Esophagus squamous epithelium (tissue), 5 donors: ENCODE measurements around the gene GARNL3. TPM values are rescaled to one million over a fixed set of nuclear protein-coding genes. Genes with fewer than 3 reads are reported as not detected.

Experiments
- DNase-seq: peaks from one replicate; lab custom pipeline; 2025; lab: John Stamatoyannopoulos, UW
- H3K27ac ChIP-seq, 4 donors: fragments of 200-600 bp; sonication (generic); one replicate each; pipeline ENCODE4 v1.5.1; 2016 to 2019; ENCODE audit warnings: mild to moderate bottlenecking in 1 of 4
- H3K27me3 ChIP-seq, 4 donors: fragments of 200-600 bp; sonication (generic); 1 replicate in 3 of 4; 2 replicates in 1 of 4; pipeline versions ENCODE4 v1.5.1 to v1.6.0; 2017 to 2021; ENCODE audit warnings: antibody characterized with exemption in 1 of 4
- H3K36me3 ChIP-seq, 3 donors: fragments of 200-600 bp; sonication (generic); one replicate each; pipeline ENCODE4 v1.5.1; 2016 to 2019
- H3K4me1 ChIP-seq, 3 donors: fragments of 200-600 bp; sonication (generic); one replicate each; pipeline ENCODE4 v1.5.1; 2017 to 2019
- H3K4me3 ChIP-seq, 4 donors: fragments of 200-600 bp; sonication (generic); 1 replicate in 3 of 4; 2 replicates in 1 of 4; pipeline ENCODE4 v1.5.1; 2016 to 2019; ENCODE audit warnings: mild to moderate bottlenecking in 2 of 4, moderate library complexity in 1 of 4
- H3K9me3 ChIP-seq, 3 donors: fragments of 200-600 bp; sonication (generic); one replicate each; pipeline ENCODE4 v1.5.1; 2016 to 2019
- POLR2A ChIP-seq, 4 donors: fragments of 450-650 bp; IDR thresholded peaks; one replicate each; pipeline ENCODE4 v1.6.1; 2017; ENCODE audit warnings: antibody characterized with exemption in 4 of 4, mild to moderate bottlenecking in 4 of 4, moderate library complexity in 3 of 4
- WGBS, 2 donors: methylation state at CpG; one replicate each; pipeline ENCODE4 v1.1.5; 2018; 5-methylcytosine and 5-hydroxymethylcytosine counted together
- intact Hi-C: fragments of 100-400 bp; cut with DNase I; formaldehyde crosslinking; loops from one replicate; pipeline ENCODE4 v1.15.0; 2022
- total RNA-seq, 4 donors: library from RNA; depleted of rRNA; stranded (reverse); fragments of >200 nt; gene quantifications; one replicate each; pipeline ENCODE4 v1.1.0, GENCODE V29; 2016
- TF ChIP-seq, protein P1 (sequence below), 6 experiments: fragments of 450-650 bp in 4 of 6; fragments of 200-600 bp in 2 of 6; sonication (generic) in 2 of 6; IDR thresholded peaks; one replicate each; pipeline ENCODE4 v1.5.1; 2016 to 2019; ENCODE audit warnings: antibody characterized with exemption in 6 of 6, mild to moderate bottlenecking in 4 of 6, moderate library complexity in 4 of 6
- donor health status: DM: yes; HTN: yes; CAD: no.

GARNL3 gene
- total RNA-seq, 4 donors from 2014 or later = 1.1 to 22.9 (median 8.2) TPM

DNA sequence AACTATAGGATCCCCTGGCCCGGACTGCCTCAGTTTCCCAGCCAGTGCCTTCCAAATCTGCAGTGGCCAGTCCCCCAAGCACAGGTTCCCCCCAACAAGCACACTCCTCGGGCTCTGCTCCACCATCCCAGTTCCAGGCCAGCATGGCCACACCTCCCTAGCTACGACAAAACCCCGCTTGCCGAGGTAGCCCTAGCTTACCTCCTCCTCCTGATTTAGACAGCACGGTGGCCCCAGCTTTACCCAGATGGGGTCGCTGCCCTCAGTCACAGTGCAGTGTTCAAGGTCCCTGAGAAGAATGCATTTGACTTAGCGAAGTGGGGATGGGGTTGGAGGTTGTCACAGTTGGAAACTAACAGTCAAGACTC, 40.8 kb upstream of the GARNL3 start:
- no peak for DNase-seq
- intact Hi-C loops = loop anchor here (10.0 kb wide), 1 partner anchor 171 kb away; the partner anchor contains the start of gene SLC2A8
- 14 to 50% methylated on average over 1 to 4 of the region's 8 CpGs for WGBS, 2 donors
- no peaks in the 10 kb centered on the region for H3K27me3 ChIP-seq
- H3K9me3 ChIP-seq = no peaks in the 10 kb centered on the region
- peaks cover 13 to 27% (median 13%) of the 10 kb centered on the region in 3 donors for H3K4me1 ChIP-seq
- no peaks in the 10 kb centered on the region for H3K36me3 ChIP-seq
- TF ChIP-seq, protein P1, sequence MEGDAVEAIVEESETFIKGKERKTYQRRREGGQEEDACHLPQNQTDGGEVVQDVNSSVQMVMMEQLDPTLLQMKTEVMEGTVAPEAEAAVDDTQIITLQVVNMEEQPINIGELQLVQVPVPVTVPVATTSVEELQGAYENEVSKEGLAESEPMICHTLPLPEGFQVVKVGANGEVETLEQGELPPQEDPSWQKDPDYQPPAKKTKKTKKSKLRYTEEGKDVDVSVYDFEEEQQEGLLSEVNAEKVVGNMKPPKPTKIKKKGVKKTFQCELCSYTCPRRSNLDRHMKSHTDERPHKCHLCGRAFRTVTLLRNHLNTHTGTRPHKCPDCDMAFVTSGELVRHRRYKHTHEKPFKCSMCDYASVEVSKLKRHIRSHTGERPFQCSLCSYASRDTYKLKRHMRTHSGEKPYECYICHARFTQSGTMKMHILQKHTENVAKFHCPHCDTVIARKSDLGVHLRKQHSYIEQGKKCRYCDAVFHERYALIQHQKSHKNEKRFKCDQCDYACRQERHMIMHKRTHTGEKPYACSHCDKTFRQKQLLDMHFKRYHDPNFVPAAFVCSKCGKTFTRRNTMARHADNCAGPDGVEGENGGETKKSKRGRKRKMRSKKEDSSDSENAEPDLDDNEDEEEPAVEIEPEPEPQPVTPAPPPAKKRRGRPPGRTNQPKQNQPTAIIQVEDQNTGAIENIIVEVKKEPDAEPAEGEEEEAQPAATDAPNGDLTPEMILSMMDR (IDR thresholded peaks at IDR 0.05) = no peak
- TF ChIP-seq POLR2A (IDR thresholded peaks at IDR 0.05) = no peak
- peak overlapping the region; percentile 56 to 91 (median 81) for H3K4me3 ChIP-seq
- peak overlapping the region in 3 of 4 donors; percentile 83 to 90 (median 90) for H3K27ac ChIP-seq

GRCh38 chr9:127224178-127224882, 40.2 kb upstream of the GARNL3 start:
- intact Hi-C loops = loop anchor here (10.0 kb wide), 1 partner anchor 170 kb away; the partner anchor contains the start of gene SLC2A8
- 0 to 2% methylated on average over 19 to 23 of the region's 56 CpGs for WGBS, 2 donors

GRCh38 chr9:127224883-127225739, 39.5 kb upstream of the GARNL3 start:
- Histone ChIP-seq H3K9me3 (no peaks in the 10 kb centered on the region), H3K27ac (peak overlapping the region; percentile 78 to 90 (median 86)), H3K4me1 (peaks cover 13 to 30% (median 13%) of the 10 kb centered on the region in 3 donors), H3K27me3 (no peaks in the 10 kb centered on the region), H3K36me3 (no peaks in the 10 kb centered on the region), H3K4me3 (peak overlapping the region; percentile 56 to 91 (median 81))
- no CpG with 5 or more reads among the region's 106 CpGs for WGBS, 2 donors
- DNase-seq = peak; percentile 90
- peak in 1 of 4 donors; percentile 30 for TF ChIP-seq POLR2A (IDR thresholded peaks at IDR 0.05)
- TF ChIP-seq, protein P1 (IDR thresholded peaks at IDR 0.05) = peak in 2 of 6 experiments; percentile 3 to 11
- intact Hi-C loops = loop anchor here (10.0 kb wide), 1 partner anchor 170 kb away; the partner anchor contains the start of gene SLC2A8

More at GRCh38 chr9:127224178-127224882, 40.2 kb upstream of the GARNL3 start:
- no peaks in the 10 kb centered on the region for H3K9me3 ChIP-seq
- peak overlapping the region; percentile 56 to 91 (median 81) for H3K4me3 ChIP-seq
- DNase-seq = peak; percentile 50
- no peaks in the 10 kb centered on the region for H3K27me3 ChIP-seq
- H3K4me1 ChIP-seq = peaks cover 13 to 27% (median 13%) of the 10 kb centered on the region in 3 donors
- TF ChIP-seq, protein P1 (IDR thresholded peaks at IDR 0.05) = peak in 2 of 6 experiments; percentile 3 to 9
- TF ChIP-seq POLR2A (IDR thresholded peaks at IDR 0.05) = peak in 2 of 4 donors; percentile 17 to 52
- H3K27ac ChIP-seq = peak overlapping the region; percentile 78 to 90 (median 86)
- no peaks in the 10 kb centered on the region for H3K36me3 ChIP-seq

DNA sequence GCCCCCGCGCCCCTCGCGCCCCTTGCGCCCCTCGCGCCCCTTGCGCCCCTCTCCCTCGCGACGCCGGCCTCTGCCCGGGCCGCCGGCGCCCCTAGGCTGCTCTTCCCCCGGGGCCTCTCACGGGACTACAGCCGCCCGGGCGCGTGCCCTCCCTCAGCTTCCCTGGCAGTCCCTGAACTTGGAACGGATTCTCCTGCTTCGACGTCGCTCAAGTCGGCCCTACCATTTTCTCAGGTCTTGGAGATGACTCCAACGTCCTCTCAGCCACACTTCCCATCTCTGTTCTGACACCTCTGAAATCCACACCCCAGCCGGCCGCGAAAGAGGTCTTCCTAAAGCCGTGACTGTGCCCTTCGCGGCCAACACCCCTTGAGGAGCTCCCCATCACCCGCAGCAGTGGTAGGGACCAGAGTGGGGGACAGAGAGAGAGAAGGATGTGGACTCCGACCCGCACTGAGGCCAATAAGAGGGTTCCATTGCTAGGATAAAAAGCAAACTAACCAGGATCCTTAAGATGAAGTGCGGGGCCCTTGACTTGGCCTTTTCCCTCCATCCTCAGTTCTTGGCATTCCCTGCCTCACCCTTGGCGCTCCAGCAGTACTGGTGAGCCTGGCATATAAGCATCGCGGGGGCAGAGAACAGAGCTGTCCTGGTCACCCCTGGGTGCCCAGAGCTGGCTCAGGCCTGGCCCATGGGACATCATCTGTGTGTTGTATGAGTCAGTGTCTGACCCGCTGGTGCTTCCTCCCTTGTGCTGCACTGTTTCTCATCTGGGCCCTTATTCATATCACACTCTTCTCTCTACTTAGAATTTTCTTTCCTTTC, 38.6 kb upstream of the GARNL3 start:
- Histone ChIP-seq H3K36me3 (no peaks in the 10 kb centered on the region), H3K4me3 (peak overlapping the region; percentile 56 to 91 (median 81)), H3K4me1 (peaks cover 13 to 34% (median 13%) of the 10 kb centered on the region in 3 donors), H3K27ac (peak overlapping the region in 3 of 4 donors; percentile 78 to 90 (median 90)), H3K9me3 (no peaks in the 10 kb centered on the region), H3K27me3 (no peaks in the 10 kb centered on the region)
- intact Hi-C loops = loop anchor here (10.0 kb wide), 1 partner anchor 169 kb away; the partner anchor contains the start of gene SLC2A8
- TF ChIP-seq, protein P1 (IDR thresholded peaks at IDR 0.05) = no peak
- TF ChIP-seq POLR2A (IDR thresholded peaks at IDR 0.05) = no peak
- DNase-seq = no peak
- 54 to 62% methylated on average over 9 to 16 of the region's 42 CpGs for WGBS, 2 donors
